ENCODE measurements around the gene PC.

Gene PC

GRCh38 chr11:66910016-66910415 is 48.2 kb downstream of the PC start:
- no peak for DNase-seq

GRCh38 chr11:66909181-66909580 is 49.0 kb downstream of the PC start:
- no peak for DNase-seq

- no peak for DNase-seq
Observed at GRCh38 chr11:66907751-66908630, 50.2 kb downstream of the PC start.

GRCh38 chr11:66906061-66906733 is 52.0 kb downstream of the PC start:
- DNase-seq: no peak

- no peak for DNase-seq
Observed at GRCh38 chr11:66905631-66906030, 52.6 kb downstream of the PC start.

GRCh38 chr11:66904981-66905521 is 53.1 kb downstream of the PC start:
- DNase-seq: no peak

- no peak for DNase-seq
Observed at GRCh38 chr11:66904561-66904960, 53.6 kb downstream of the PC start.

GRCh38 chr11:66904055-66904454 is 54.1 kb downstream of the PC start:
- no peak for DNase-seq

- no peak for DNase-seq
Observed at GRCh38 chr11:66902486-66903177, 55.6 kb downstream of the PC start.

- no peak for DNase-seq
Observed at GRCh38 chr11:66901964-66902390, 56.2 kb downstream of the PC start.

GRCh38 chr11:66894141-66894540 is 64.0 kb downstream of the PC start:
- DNase-seq: no peak

- DNase-seq: no peak
Observed at GRCh38 chr11:66892911-66893310, 65.3 kb downstream of the PC start.

GRCh38 chr11:66891851-66892660 is 66.1 kb downstream of the PC start:
- DNase-seq: peak; percentile 64

GRCh38 chr11:66889960-66890359 is 68.2 kb downstream of the PC start:
- DNase-seq: no peak

GRCh38 chr11:66888282-66888681 is 69.9 kb downstream of the PC start:
- DNase-seq: no peak

- DNase-seq: no peak
Observed at GRCh38 chr11:66887526-66887925, 70.7 kb downstream of the PC start.

- no peak for DNase-seq
Observed at GRCh38 chr11:66886671-66887221, 71.4 kb downstream of the PC start.

GRCh38 chr11:66885950-66886440 is 72.2 kb downstream of the PC start:
- DNase-seq: no peak

GRCh38 chr11:66885469-66885868 is 72.7 kb downstream of the PC start:
- no peak for DNase-seq

- no peak for DNase-seq
Observed at GRCh38 chr11:66884443-66884842, 73.7 kb downstream of the PC start.

GRCh38 chr11:66883016-66883965 is 74.9 kb downstream of the PC start:
- DNase-seq: peak; percentile 69

Measured in activated naive CD4-positive, alpha-beta T cell treated with Interleukin-2 at 50 U/mL for 16 hours (primary cell).